SK-N-MC (cell line): ENCODE data around the gene LRRC32.

Experiments used
- EZH2 ChIP-seq: fragments of 200-600 bp; sonication (generic); IDR thresholded peaks from one replicate; pipeline ENCODE4 v1.6.1; 2017; ENCODE audit warnings: antibody characterized with exemption
- POLR2AphosphoS5 ChIP-seq: IDR thresholded peaks from 2 replicates; pipeline ENCODE4 v1.6.1; 2012; ENCODE audit warnings: mild to moderate bottlenecking, low read depth, low read length, borderline replicate concordance

DNA sequence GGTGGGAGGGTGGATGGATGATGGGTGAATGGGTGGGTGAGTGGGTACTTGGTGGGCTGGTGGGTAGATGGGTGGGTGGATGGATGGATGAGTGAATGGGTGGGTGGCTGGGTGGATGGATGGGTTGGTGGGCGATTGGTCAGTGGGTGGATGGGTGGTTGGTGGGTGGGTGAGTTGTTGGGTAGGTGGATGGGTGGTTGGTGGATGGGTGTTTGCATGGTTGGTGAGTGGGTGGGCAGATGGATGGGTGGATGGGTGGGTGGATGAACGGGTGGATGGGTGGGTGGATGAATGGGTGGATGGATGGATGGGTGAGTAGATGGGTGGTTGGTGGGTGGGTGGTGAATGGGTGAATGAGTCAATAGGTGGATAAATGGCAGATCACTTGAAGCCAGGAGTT is 43.0 kb upstream of the LRRC32 start:
- TF ChIP-seq POLR2AphosphoS5 (no peak), EZH2 (no peak)
